ENCODE measurements around the gene ARNT2.

Gene ARNT2

GRCh38 chr15:80586161-80586560, 182.0 kb downstream of the ARNT2 start:
- no peaks in the 10 kb centered on the region for H3K27me3 ChIP-seq (ENCODE audit: insufficient read depth, low read length)
- no peaks in the 10 kb centered on the region for H3K9me3 ChIP-seq (ENCODE audit: insufficient read depth, low read depth, low read length)
- no peak overlapping the region for H3K9ac ChIP-seq (ENCODE audit: low read depth, low read length)
- no peak overlapping the region for H3K27ac ChIP-seq (ENCODE audit: low read length)
- H3K4me3 ChIP-seq (ENCODE audit: low read length), result no peak overlapping the region
- H3K36me3 ChIP-seq (ENCODE audit: insufficient read depth, low read depth, low read length), result 0 out of 2 replicates have a peak, but pooled peaks cover 2% of the 10 kb centered on the region
- peaks cover 3% of the 10 kb centered on the region; the same call in 1 of the 2 replicates for H3K4me1 ChIP-seq (ENCODE audit: insufficient read depth, low read length)

DNA sequence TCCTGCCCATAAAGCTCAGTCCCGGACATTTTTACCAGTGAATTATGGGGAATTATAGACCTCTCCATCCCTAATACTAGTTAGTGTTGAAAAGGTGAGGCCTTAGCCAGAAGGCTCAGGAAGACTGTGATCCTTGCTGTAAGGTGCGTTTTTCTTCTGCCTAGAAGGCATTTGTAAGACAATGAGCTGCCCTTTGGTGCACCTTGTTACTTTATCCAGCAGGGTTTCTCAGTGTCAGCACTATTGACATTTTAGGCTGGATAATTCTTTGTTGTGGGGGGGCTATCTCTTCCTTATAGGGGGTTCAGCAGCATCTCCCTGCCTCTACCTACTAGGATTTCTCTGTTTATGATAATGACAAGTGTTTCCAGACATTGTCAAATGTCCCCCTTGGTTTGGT, 182.8 kb downstream of the ARNT2 start:
- peaks cover 3% of the 10 kb centered on the region; the same call in 1 of the 2 replicates for H3K4me1 ChIP-seq (ENCODE audit: insufficient read depth, low read length)
- H3K9ac ChIP-seq (ENCODE audit: low read depth, low read length), result no peak overlapping the region

DNA sequence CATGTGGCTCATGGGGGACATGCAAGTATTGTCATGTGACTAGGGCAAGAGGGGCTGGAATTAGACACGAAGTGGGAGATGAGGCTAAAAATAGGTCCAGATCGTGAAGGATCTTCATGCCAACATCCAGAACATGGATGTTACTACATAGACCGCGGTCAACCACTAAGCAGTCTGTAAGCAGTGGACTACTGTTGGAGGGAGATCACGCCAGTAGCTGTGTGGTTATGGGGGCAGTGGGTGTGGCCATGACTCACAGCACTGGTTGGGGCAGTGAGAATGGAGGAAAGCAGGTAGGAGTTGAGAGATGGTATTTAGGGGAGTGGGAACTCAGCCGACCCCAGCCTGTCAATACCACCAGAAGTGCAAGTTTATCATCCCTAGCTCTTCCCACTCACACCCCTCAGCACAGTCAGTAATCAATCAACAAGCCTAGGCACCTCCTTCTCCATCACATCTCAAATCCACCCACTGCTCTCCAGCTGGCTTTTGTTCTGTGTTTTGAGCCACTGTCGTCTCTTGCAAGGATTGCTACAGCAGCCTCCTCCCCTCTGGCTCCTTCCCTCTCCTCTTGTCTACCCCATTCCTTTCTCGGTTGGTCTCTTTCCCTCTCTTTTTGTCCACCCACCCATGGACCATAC, 183.8 kb downstream of the ARNT2 start:
- H3K9me3 ChIP-seq (ENCODE audit: insufficient read depth, low read depth, low read length), result no peaks in the 10 kb centered on the region
- H3K36me3 ChIP-seq (ENCODE audit: insufficient read depth, low read depth, low read length), result 0 out of 2 replicates have a peak, but pooled peaks cover 3% of the 10 kb centered on the region
- peaks cover 3% of the 10 kb centered on the region; the same call in 1 of the 2 replicates for H3K4me1 ChIP-seq (ENCODE audit: insufficient read depth, low read length)
- no peaks in the 10 kb centered on the region for H3K27me3 ChIP-seq (ENCODE audit: insufficient read depth, low read length)
- no peak overlapping the region for H3K4me3 ChIP-seq (ENCODE audit: low read length)
- no peak overlapping the region for H3K9ac ChIP-seq (ENCODE audit: low read depth, low read length)
- H3K27ac ChIP-seq (ENCODE audit: low read length), result no peak overlapping the region

More for the DNA sequence above, 182.8 kb downstream of the ARNT2 start:
- H3K4me3 ChIP-seq (ENCODE audit: low read length), result no peak overlapping the region
- H3K27me3 ChIP-seq (ENCODE audit: insufficient read depth, low read length), result no peaks in the 10 kb centered on the region
- H3K27ac ChIP-seq (ENCODE audit: low read length), result no peak overlapping the region
- H3K36me3 ChIP-seq (ENCODE audit: insufficient read depth, low read depth, low read length), result no peaks in the 10 kb centered on the region
- no peaks in the 10 kb centered on the region for H3K9me3 ChIP-seq (ENCODE audit: insufficient read depth, low read depth, low read length)

- Histone ChIP-seq H3K27me3 (ENCODE audit: insufficient read depth, low read length) (no peaks in the 10 kb centered on the region), H3K36me3 (ENCODE audit: insufficient read depth, low read depth, low read length) (0 out of 2 replicates have a peak, but pooled peaks cover 3% of the 10 kb centered on the region), H3K9me3 (ENCODE audit: insufficient read depth, low read depth, low read length) (no peaks in the 10 kb centered on the region), H3K4me1 (ENCODE audit: insufficient read depth, low read length) (peaks cover 3% of the 10 kb centered on the region; the same call in 1 of the 2 replicates), H3K4me3 (ENCODE audit: low read length) (no peak overlapping the region), H3K9ac (ENCODE audit: low read depth, low read length) (no peak overlapping the region), H3K27ac (ENCODE audit: low read length) (no peak overlapping the region)
Measured at GRCh38 chr15:80588801-80589200, 184.6 kb downstream of the ARNT2 start.

DNA sequence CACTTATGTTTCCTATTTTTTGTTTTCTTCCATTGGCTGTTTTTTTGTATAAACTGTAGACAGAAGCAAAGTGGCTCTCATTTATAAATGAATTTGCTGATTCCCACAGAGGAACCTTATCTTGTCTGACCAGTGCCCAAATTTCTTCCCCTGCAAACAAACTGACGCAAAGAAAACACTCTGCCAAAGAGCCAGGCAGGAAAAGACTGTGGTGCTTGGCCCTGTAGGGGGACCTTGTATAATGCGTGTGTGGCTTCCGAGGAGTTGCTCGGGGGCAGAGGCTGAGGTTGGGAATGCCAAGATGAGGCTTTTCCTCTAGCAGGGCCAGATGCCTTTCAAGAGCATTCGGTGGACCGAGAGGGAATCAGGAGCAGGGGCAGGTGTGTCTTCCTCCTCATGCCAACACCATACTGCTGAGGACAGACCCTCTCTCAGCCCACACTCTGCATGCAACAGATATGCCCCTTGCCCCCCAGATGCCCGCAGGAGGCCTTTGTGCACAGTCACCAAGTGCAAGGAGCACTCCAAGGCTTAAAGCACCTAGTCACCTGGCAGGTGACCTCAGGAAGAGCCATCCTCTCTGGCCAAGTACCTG, 186.7 kb downstream of the ARNT2 start:
- peaks cover 3% of the 10 kb centered on the region; the same call in 1 of the 2 replicates for H3K36me3 ChIP-seq (ENCODE audit: insufficient read depth, low read depth, low read length)
- H3K27me3 ChIP-seq (ENCODE audit: insufficient read depth, low read length), result no peaks in the 10 kb centered on the region
- H3K9ac ChIP-seq (ENCODE audit: low read depth, low read length), result no peak overlapping the region
- no peak overlapping the region for H3K4me3 ChIP-seq (ENCODE audit: low read length)
- peaks cover 3% of the 10 kb centered on the region; the same call in 1 of the 2 replicates for H3K4me1 ChIP-seq (ENCODE audit: insufficient read depth, low read length)
- no peak overlapping the region for H3K27ac ChIP-seq (ENCODE audit: low read length)
- no peaks in the 10 kb centered on the region for H3K9me3 ChIP-seq (ENCODE audit: insufficient read depth, low read depth, low read length)

DNA sequence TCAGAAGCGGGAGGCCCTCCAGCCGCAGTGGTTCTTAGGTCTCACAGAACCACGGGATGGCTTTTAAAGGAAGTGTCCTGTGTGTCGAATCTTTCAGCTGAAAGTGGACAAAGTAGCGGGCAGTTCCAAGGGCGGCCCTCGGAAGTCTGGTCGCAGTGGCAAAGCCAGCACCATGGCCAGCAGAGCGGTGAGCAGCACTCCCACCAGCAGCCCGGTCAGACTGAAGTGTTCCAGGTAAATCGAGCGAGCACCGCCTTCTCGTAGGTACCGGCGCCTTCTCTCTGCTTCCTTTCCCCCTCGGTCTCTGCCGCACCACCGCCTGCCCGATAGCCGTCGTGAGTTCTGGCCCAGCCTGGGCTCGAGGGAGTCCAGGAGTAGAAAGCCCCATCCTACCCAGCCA, 187.3 kb downstream of the ARNT2 start:
- Histone ChIP-seq H3K4me3 (ENCODE audit: low read length) (no peak overlapping the region), H3K36me3 (ENCODE audit: insufficient read depth, low read depth, low read length) (peaks cover 3% of the 10 kb centered on the region; the same call in 1 of the 2 replicates), H3K9ac (ENCODE audit: low read depth, low read length) (no peak overlapping the region), H3K27ac (ENCODE audit: low read length) (no peak overlapping the region), H3K27me3 (ENCODE audit: insufficient read depth, low read length) (no peaks in the 10 kb centered on the region), H3K9me3 (ENCODE audit: insufficient read depth, low read depth, low read length) (no peaks in the 10 kb centered on the region), H3K4me1 (ENCODE audit: insufficient read depth, low read length) (peaks cover 3% of the 10 kb centered on the region; the same call in 1 of the 2 replicates)

DNA sequence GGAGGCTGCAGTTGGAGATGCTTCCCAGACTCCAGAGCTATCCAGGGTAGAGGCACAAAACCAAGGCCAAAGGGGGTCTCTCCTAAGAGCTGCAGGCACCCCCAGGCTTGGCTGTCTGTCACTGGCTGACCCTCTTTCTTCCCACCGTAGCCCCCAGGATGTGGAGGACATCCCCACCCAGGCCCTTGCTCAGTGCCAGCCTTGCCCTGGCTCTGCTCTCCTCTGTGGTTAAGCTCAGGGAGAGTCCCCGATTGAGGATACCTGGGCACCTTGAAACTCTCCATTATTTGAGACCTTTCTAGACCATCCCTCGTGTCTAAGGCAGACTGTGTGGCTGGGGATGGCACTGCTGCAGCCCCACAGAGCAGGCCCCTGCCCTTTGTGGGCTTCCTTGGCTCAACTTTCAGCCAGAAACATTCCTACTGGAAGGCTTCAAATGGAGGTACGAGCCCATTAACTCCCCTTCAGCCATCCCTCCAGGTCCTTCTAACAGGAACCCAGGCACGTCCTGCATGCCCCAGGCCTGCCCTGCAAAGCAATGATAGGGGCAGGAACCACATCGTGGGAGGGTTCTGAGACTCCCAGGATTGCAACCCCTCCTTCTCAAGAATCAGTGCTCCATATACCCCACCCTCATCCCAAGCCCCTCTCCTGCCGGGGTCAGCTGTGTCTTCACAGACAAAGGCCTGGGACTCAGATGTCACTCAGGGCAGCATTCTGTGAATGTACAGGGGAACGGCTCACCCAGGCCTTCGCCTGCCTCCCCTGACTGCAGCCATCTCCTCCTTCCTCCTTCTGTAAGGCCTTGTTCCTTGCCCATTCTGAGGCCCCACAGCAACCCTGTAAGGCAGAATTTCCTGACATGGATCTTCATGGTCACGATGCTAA, 188.0 kb downstream of the ARNT2 start:
- no peak overlapping the region for H3K4me3 ChIP-seq (ENCODE audit: low read length)
- no peak overlapping the region for H3K9ac ChIP-seq (ENCODE audit: low read depth, low read length)
- peaks cover 3% of the 10 kb centered on the region; the same call in 1 of the 2 replicates for H3K36me3 ChIP-seq (ENCODE audit: insufficient read depth, low read depth, low read length)
- no peak overlapping the region for H3K27ac ChIP-seq (ENCODE audit: low read length)
- H3K27me3 ChIP-seq (ENCODE audit: insufficient read depth, low read length), result no peaks in the 10 kb centered on the region
- H3K4me1 ChIP-seq (ENCODE audit: insufficient read depth, low read length), result no peaks in the 10 kb centered on the region; the same call in 1 of the 2 replicates
- no peaks in the 10 kb centered on the region for H3K9me3 ChIP-seq (ENCODE audit: insufficient read depth, low read depth, low read length)

GRCh38 chr15:80593486-80594030, 189.4 kb downstream of the ARNT2 start:
- no peak overlapping the region for H3K4me3 ChIP-seq (ENCODE audit: low read length)
- no peaks in the 10 kb centered on the region for H3K9me3 ChIP-seq (ENCODE audit: insufficient read depth, low read depth, low read length)
- no peak overlapping the region for H3K27ac ChIP-seq (ENCODE audit: low read length)
- no peaks in the 10 kb centered on the region for H3K4me1 ChIP-seq (ENCODE audit: insufficient read depth, low read length)
- H3K9ac ChIP-seq (ENCODE audit: low read depth, low read length), result no peak overlapping the region
- H3K36me3 ChIP-seq (ENCODE audit: insufficient read depth, low read depth, low read length), result peaks cover 3% of the 10 kb centered on the region; the same call in 1 of the 2 replicates
- H3K27me3 ChIP-seq (ENCODE audit: insufficient read depth, low read length), result no peaks in the 10 kb centered on the region

GRCh38 chr15:80594091-80594889, 190.1 kb downstream of the ARNT2 start:
- Histone ChIP-seq H3K9ac (ENCODE audit: low read depth, low read length) (no peak overlapping the region), H3K4me1 (ENCODE audit: insufficient read depth, low read length) (no peaks in the 10 kb centered on the region), H3K36me3 (ENCODE audit: insufficient read depth, low read depth, low read length) (peaks cover 3% of the 10 kb centered on the region; the same call in 1 of the 2 replicates), H3K9me3 (ENCODE audit: insufficient read depth, low read depth, low read length) (no peaks in the 10 kb centered on the region), H3K4me3 (ENCODE audit: low read length) (no peak overlapping the region), H3K27ac (ENCODE audit: low read length) (no peak overlapping the region), H3K27me3 (ENCODE audit: insufficient read depth, low read length) (no peaks in the 10 kb centered on the region)

GRCh38 chr15:80595396-80595795, 191.2 kb downstream of the ARNT2 start:
- Histone ChIP-seq H3K4me1 (ENCODE audit: insufficient read depth, low read length) (no peaks in the 10 kb centered on the region), H3K9me3 (ENCODE audit: insufficient read depth, low read depth, low read length) (no peaks in the 10 kb centered on the region), H3K4me3 (ENCODE audit: low read length) (no peak overlapping the region), H3K27me3 (ENCODE audit: insufficient read depth, low read length) (no peaks in the 10 kb centered on the region), H3K27ac (ENCODE audit: low read length) (no peak overlapping the region), H3K9ac (ENCODE audit: low read depth, low read length) (no peak overlapping the region), H3K36me3 (ENCODE audit: insufficient read depth, low read depth, low read length) (peaks cover 3% of the 10 kb centered on the region; the same call in 1 of the 2 replicates)
